ENCODE results near the gene FN1. TPM values are rescaled to one million over a fixed set of nuclear protein-coding genes. Genes with fewer than 3 reads are reported as not detected.

Gene FN1
- total and polyA plus RNA-seq, 7 donors: 16.0 to 64.3 (median 40.3) TPM

GRCh38 chr2:215384710-215385109, 51.2 kb downstream of the FN1 start:
- 80 to 89% (median 82%) methylated on average over 7 of the region's 7 CpGs for WGBS, 3 donors
- TF ChIP-seq, protein P1, sequence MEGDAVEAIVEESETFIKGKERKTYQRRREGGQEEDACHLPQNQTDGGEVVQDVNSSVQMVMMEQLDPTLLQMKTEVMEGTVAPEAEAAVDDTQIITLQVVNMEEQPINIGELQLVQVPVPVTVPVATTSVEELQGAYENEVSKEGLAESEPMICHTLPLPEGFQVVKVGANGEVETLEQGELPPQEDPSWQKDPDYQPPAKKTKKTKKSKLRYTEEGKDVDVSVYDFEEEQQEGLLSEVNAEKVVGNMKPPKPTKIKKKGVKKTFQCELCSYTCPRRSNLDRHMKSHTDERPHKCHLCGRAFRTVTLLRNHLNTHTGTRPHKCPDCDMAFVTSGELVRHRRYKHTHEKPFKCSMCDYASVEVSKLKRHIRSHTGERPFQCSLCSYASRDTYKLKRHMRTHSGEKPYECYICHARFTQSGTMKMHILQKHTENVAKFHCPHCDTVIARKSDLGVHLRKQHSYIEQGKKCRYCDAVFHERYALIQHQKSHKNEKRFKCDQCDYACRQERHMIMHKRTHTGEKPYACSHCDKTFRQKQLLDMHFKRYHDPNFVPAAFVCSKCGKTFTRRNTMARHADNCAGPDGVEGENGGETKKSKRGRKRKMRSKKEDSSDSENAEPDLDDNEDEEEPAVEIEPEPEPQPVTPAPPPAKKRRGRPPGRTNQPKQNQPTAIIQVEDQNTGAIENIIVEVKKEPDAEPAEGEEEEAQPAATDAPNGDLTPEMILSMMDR (IDR thresholded peaks at IDR 0.05): no peak
- ATAC-seq: no peak

DNA sequence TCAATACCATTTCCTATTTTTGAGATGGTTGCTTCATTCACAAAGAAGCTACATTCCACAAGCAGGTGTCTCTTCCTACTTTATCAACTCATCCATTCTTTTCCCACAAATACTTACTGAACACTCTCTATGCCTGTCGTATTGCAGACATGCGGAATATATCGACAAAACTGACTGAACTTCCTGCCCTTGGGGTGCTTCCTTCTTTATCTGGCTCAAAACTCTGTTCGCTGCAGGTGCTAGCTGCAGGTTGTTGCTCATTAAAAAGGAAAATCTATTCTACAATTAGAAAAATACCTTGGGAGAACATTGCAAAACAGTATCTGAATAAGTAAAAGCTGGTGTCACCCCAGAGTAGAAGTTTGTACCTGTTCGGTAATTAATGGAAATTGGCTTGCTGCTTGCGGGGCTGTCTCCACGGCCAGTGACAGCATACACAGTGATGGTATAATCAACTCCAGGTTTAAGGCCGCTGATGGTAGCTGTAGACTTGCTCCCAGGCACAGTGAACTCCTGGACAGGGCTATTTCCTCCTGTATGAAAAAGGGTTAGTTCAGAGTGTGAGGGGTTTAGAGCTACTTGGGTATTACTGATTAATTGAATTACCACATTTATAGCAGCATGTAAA, 52.1 kb downstream of the FN1 start:
- TF ChIP-seq, protein P1 (IDR thresholded peaks at IDR 0.05): no peak
- Histone ChIP-seq H3K4me1 (no peaks in the 10 kb centered on the region), H3K27ac (no peak overlapping the region), H3K4me3 (no peak overlapping the region), H3K9me3 (no peaks in the 10 kb centered on the region), H3K27me3 (ENCODE audit: insufficient read depth in 3 of 3, low read length in 2 of 3) (no peaks in the 10 kb centered on the region), H3K36me3 (ENCODE audit: insufficient read depth in 1 of 2, low read depth in 1 of 2) (peaks cover 0 to 41% of the 10 kb centered on the region in 2 donors)
- ATAC-seq: no peak
- intact Hi-C loops (cut with DNase I): no loop called here
- DNase-seq: no peak
- WGBS, 3 donors: 93 to 95% (median 94%) methylated on average over 8 of the region's 8 CpGs

More at GRCh38 chr2:215384710-215385109, 51.2 kb downstream of the FN1 start:
- Histone ChIP-seq H3K9me3 (no peaks in the 10 kb centered on the region), H3K27ac (no peak overlapping the region), H3K27me3 (ENCODE audit: insufficient read depth in 3 of 3, low read length in 2 of 3) (no peaks in the 10 kb centered on the region), H3K4me3 (no peak overlapping the region), H3K4me1 (no peaks in the 10 kb centered on the region), H3K36me3 (ENCODE audit: insufficient read depth in 1 of 2, low read depth in 1 of 2) (peaks cover 0 to 42% of the 10 kb centered on the region in 2 donors)
- DNase-seq: no peak
- intact Hi-C loops (cut with DNase I): no loop called here

DNA sequence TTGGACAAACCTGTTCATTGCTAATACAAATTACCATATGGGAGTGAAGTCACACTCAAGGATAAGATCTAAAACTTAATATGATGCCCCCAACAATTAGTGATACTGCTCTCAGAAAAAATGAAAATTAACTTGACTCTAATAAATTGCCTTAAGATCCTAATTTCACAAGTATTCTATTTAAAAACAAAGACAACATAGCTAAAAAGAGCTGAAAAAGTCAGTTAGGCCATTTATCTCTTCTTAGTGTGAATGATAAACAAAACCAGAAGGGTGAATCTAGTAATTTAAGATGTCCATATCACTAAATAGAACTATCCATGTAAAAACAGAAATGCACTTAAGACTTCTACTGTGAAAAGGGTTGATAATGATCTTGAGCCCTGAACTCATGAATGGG, 53.4 kb downstream of the FN1 start:
- no peak overlapping the region for H3K4me3 ChIP-seq
- H3K9me3 ChIP-seq: no peaks in the 10 kb centered on the region
- H3K4me1 ChIP-seq: no peaks in the 10 kb centered on the region
- TF ChIP-seq, protein P1 (IDR thresholded peaks at IDR 0.05): no peak
- no peaks in the 10 kb centered on the region for H3K27me3 ChIP-seq (ENCODE audit: insufficient read depth in 3 of 3, low read length in 2 of 3)
- intact Hi-C loops (cut with DNase I): no loop called here
- DNase-seq (no peak), ATAC-seq (no peak)
- H3K27ac ChIP-seq: no peak overlapping the region
- peaks cover 0 to 41% of the 10 kb centered on the region in 2 donors for H3K36me3 ChIP-seq (ENCODE audit: insufficient read depth in 1 of 2, low read depth in 1 of 2)

GRCh38 chr2:215382011-215382410, 53.9 kb downstream of the FN1 start:
- ATAC-seq (no peak), DNase-seq (no peak)
- H3K36me3 ChIP-seq (ENCODE audit: insufficient read depth in 1 of 2, low read depth in 1 of 2): peaks cover 0 to 38% of the 10 kb centered on the region in 2 donors
- H3K4me3 ChIP-seq: no peak overlapping the region
- no peaks in the 10 kb centered on the region for H3K27me3 ChIP-seq (ENCODE audit: insufficient read depth in 3 of 3, low read length in 2 of 3)
- H3K9me3 ChIP-seq: no peaks in the 10 kb centered on the region
- H3K4me1 ChIP-seq: no peaks in the 10 kb centered on the region
- H3K27ac ChIP-seq: no peak overlapping the region
- TF ChIP-seq, protein P1 (IDR thresholded peaks at IDR 0.05): no peak
- intact Hi-C loops (cut with DNase I): no loop called here
- 93 to 96% (median 94%) methylated on average over 7 of the region's 7 CpGs for WGBS, 3 donors

GRCh38 chr2:215380699-215381098, 55.2 kb downstream of the FN1 start:
- WGBS, 3 donors: 93 to 95% (median 93%) methylated on average over 7 of the region's 7 CpGs
- TF ChIP-seq, protein P1 (IDR thresholded peaks at IDR 0.05): no peak
- Histone ChIP-seq H3K4me3 (no peak overlapping the region), H3K36me3 (ENCODE audit: insufficient read depth in 1 of 2, low read depth in 1 of 2) (peaks cover 0 to 38% of the 10 kb centered on the region in 2 donors), H3K9me3 (no peaks in the 10 kb centered on the region), H3K27me3 (ENCODE audit: insufficient read depth in 3 of 3, low read length in 2 of 3) (no peaks in the 10 kb centered on the region), H3K27ac (no peak overlapping the region), H3K4me1 (no peaks in the 10 kb centered on the region)
- DNase-seq: no peak
- intact Hi-C loops (cut with DNase I): no loop called here
- no peak for ATAC-seq
